ENCODE measurements around the gene VGLL4. TPM values are rescaled to one million over a fixed set of nuclear protein-coding genes. Genes with fewer than 3 reads are reported as not detected.
A peak's percentile ranks its signal among the peaks of the same experiment; 100 is the strongest.

VGLL4 gene
- total and polyA plus RNA-seq, 2 of the 4 experiments (the other 2 are of a cell fraction): 26.2 to 35.4 TPM

- Histone ChIP-seq H2AK9ac (replicated peaks; ENCODE audit: low read depth, low read length, poor library complexity) (no peak overlapping the region), H2BK15ac (ENCODE audit: low read depth, low read length) (0 out of 3 replicates have a peak overlapping the region, but pooled peaks have one; percentile 12), H2BK120ac (ENCODE audit: low read depth, low read length) (no peak overlapping the region), H3K23ac (ENCODE audit: low read depth, low read length) (no peak overlapping the region), H3K56ac (ENCODE audit: extremely low read depth, insufficient read depth, low read length) (no peak overlapping the region), H4K91ac (ENCODE audit: insufficient read depth, low read depth, low read length) (peak overlapping the region; percentile 32; the same call in 1 of the 2 replicates), H3K4me1 (ENCODE audit: control insufficient read depth, insufficient read depth, low read length) (no peaks in the 10 kb centered on the region), H3K9ac (ENCODE audit: low read depth, low read length) (no peak overlapping the region), H3K27me3 (ENCODE audit: control insufficient read depth, insufficient read depth, low read length) (no peaks in the 10 kb centered on the region), H2BK20ac (ENCODE audit: low read depth, low read length) (no peak overlapping the region), H3K79me1 (ENCODE audit: low read depth in 1 of 2, low read length in 2 of 2) (peaks cover 10 to 27% of the 10 kb centered on the region in 2 experiments; a peak in 3 of 4 replicates), H3K4me2 (ENCODE audit: low read depth, low read length) (no peak overlapping the region), H4K20me1 (ENCODE audit: insufficient read depth, low read length) (no peaks in the 10 kb centered on the region; the same call in 1 of the 2 replicates), H2BK5ac (ENCODE audit: low read depth, low read length, poor library complexity, severe bottlenecking) (no peak overlapping the region), H3K36me3 (ENCODE audit: control insufficient read depth, insufficient read depth, low read length) (no peaks in the 10 kb centered on the region), H2AFZ (replicated peaks; ENCODE audit: low read length, poor library complexity) (no peak overlapping the region), H3K4ac (ENCODE audit: low read depth, low read length) (no peak overlapping the region; the same call in 1 of the 2 replicates), H3K14ac (replicated peaks; ENCODE audit: low read depth, low read length) (0 out of 2 replicates have a peak overlapping the region, but pooled peaks have one; percentile 41), H3K4me3 (ENCODE audit: insufficient read depth, low read depth, low read length) (no peak overlapping the region), H3K27ac (ENCODE audit: insufficient read depth, low read length) (no peak overlapping the region), H2AK5ac (ENCODE audit: low read depth, low read length) (no peak overlapping the region), H4K5ac (ENCODE audit: low read depth, low read length) (no peak overlapping the region), H3K9me1 (ENCODE audit: insufficient read depth, low read length) (peaks cover 4% of the 10 kb centered on the region; the same call in 1 of the 2 replicates), H3K9me3 (ENCODE audit: control insufficient read depth, insufficient read depth, low read length) (no peaks in the 10 kb centered on the region), H4K8ac (ENCODE audit: low read depth in 2 of 2, low read length in 2 of 2) (no peak overlapping the region), H3K18ac (ENCODE audit: low read depth, low read length) (no peak overlapping the region)
- BruUV-seq (replicated peaks): no TSS peak
- TF ChIP-seq CEBPB (IDR thresholded peaks at IDR 0.05; ENCODE audit: low read depth, low read length): no peak
- TF ChIP-seq NFE2L2 (IDR thresholded peaks at IDR 0.05; ENCODE audit: low read depth, low read length): no peak
- no peak for TF ChIP-seq ELK1 (IDR thresholded peaks at IDR 0.05; ENCODE audit: borderline replicate concordance, low read depth, low read length)
- TF ChIP-seq FOS (IDR thresholded peaks at IDR 0.05; ENCODE audit: low read depth, low read length): no peak
- no peak for TF ChIP-seq CTCF (conservative IDR thresholded peaks at IDR 0.05; ENCODE audit: low read depth, low read length)
- no peak for TF ChIP-seq BHLHE40 (IDR thresholded peaks at IDR 0.05; ENCODE audit: low read depth, low read length)
- TF ChIP-seq SMC3 (IDR thresholded peaks at IDR 0.05; ENCODE audit: low read depth, low read length): no peak
- no peak for TF ChIP-seq RFX5 (IDR thresholded peaks at IDR 0.05; ENCODE audit: low read depth, low read length)
- no peak for TF ChIP-seq POLR2A (IDR thresholded peaks at IDR 0.05; ENCODE audit: low read depth, low read length)
- TF ChIP-seq USF2 (IDR thresholded peaks at IDR 0.05; ENCODE audit: low read depth, low read length): no peak
- TF ChIP-seq MAFK (IDR thresholded peaks at IDR 0.05; ENCODE audit: low read depth, low read length): no peak
- in situ Hi-C loops (cut with MboI; ENCODE audit: low sequenced_read_pairs): loop anchor here (10.0 kb wide), 1 partner anchor 84 kb away; no protein-coding TSS in a partner anchor
- ChIA-PET POLR2A (ENCODE audit: unreplicated experiment) (no interaction called here), CTCF (interaction anchor here (1.2 kb wide), 1 partner anchor 269 kb away, joined by 3 read pairs; no protein-coding TSS in a partner anchor)
- no CpG with 5 or more reads among the region's 1 CpG for WGBS, 2 experiments (ENCODE audit: extremely low coverage in 2 of 2, insufficient read length in 1 of 2)
- ATAC-seq (ENCODE audit: low read depth) (no peak), DNase-seq (no peak)
- intact Hi-C loops (cut with micrococcal nuclease): no loop called here
- dilution Hi-C loops (cut with HindIII; ENCODE audit: low sequenced_read_pairs, unreplicated experiment): no loop called here
Observed at GRCh38 chr3:11648735-11649134, 5.0 kb upstream of the VGLL4 start.

Data from IMR-90 (cell line).